GM12878 (cell line): ENCODE results near the gene PRDM12. TPM values are rescaled to one million over a fixed set of nuclear protein-coding genes. Genes with fewer than 3 reads are reported as not detected.

ENCODE experiments used
- ATAC-seq: fragments of 200-7000 bp; cut with Tn5 transposase; 3 replicates; pipeline ENCODE4 v1.9.1; 2020; ENCODE audit warnings: mild to moderate bottlenecking, moderate library complexity
- BruUV-seq: library from RNA; stranded (reverse); fragments of 400-500 nt; replicated peaks from 2 replicates; lab custom pipeline; 2021; lab: Mats Ljungman, UMichigan
- CTCF ChIA-PET: fragments of 300-600 bp; sonication (Branson Sonifier 250); formaldehyde crosslinking; extraction: SDS; loops from one replicate; lab custom pipeline; 2021; ENCODE audit warnings: inconsistent platforms; lab: Yijun Ruan, JAX
- POLR2A ChIA-PET: fragments of 350-600 bp; formaldehyde crosslinking; extraction: SDS; loops from one replicate; lab custom pipeline; 2021; ENCODE audit warnings: inconsistent platforms; lab: Charles Lee
- RAD21 ChIA-PET: fragments of 300-600 bp; sonication (Branson Sonifier 250); formaldehyde crosslinking; loops from one replicate; lab custom pipeline; 2023; ENCODE audit warnings: antibody characterized with exemption; ENCODE audit not compliant: unreplicated experiment; lab: Charles Lee
- SMC1A ChIA-PET: fragments of 300-600 bp; sonication (Branson Sonifier 250); formaldehyde crosslinking; loops from one replicate; lab custom pipeline; 2023; ENCODE audit not compliant: unreplicated experiment, uncharacterized antibody; lab: Charles Lee
- DNase-seq: peaks from one replicate; pipeline ENCODE4 v3.0.0-alpha.2; 2011; ENCODE audit warnings: low read depth, low spot score
- FAIRE-seq: peaks from 3 replicates; lab custom pipeline; 2011; peaks lifted over from hg19 to GRCh38; lab: Jason Lieb, UNC
- H2AFZ ChIP-seq: 2 replicates; pipeline ENCODE4 v1.6.0; 2011; ENCODE audit warnings: low read depth, low read length, control low read depth; ENCODE audit not compliant: control insufficient read depth
- H3K27ac ChIP-seq: 2 replicates; pipeline ENCODE4 v1.5.1; 2011; ENCODE audit warnings: control low read depth; ENCODE audit not compliant: control insufficient read depth, insufficient read depth
- H3K27me3 ChIP-seq, 2 experiments: replicated peaks in 1 of 2; 2 replicates each; pipeline versions ENCODE4 v1.6.0 to v1.6.1; 2011; ENCODE audit warnings: low read length in 1 of 2; ENCODE audit not compliant: control insufficient read depth in 2 of 2, insufficient read depth in 2 of 2
- H3K36me3 ChIP-seq, 2 experiments: 2 replicates each; pipeline ENCODE4 v1.5.1; 2011; ENCODE audit warnings: low read length in 1 of 2; ENCODE audit not compliant: control insufficient read depth in 2 of 2, insufficient read depth in 2 of 2
- H3K4me1 ChIP-seq: 2 replicates; pipeline ENCODE4 v1.6.1; 2011; ENCODE audit warnings: mild to moderate bottlenecking, low read length, moderate library complexity, mixed read lengths; ENCODE audit not compliant: control insufficient read depth, insufficient read depth
- H3K4me2 ChIP-seq: 2 replicates; pipeline ENCODE4 v1.6.0; 2011; ENCODE audit warnings: control low read depth; ENCODE audit not compliant: control insufficient read depth, insufficient read depth
- H3K4me3 ChIP-seq: fragments of 200-600 bp; sonication (generic); 2 replicates; pipeline ENCODE4 v1.5.1; 2016
- H3K79me2 ChIP-seq: 2 replicates; pipeline ENCODE4 v1.6.0; 2011; ENCODE audit warnings: low read length; ENCODE audit not compliant: control insufficient read depth, insufficient read depth
- H3K9ac ChIP-seq: 2 replicates; pipeline ENCODE4 v1.8.0; 2011; ENCODE audit warnings: low read length, control low read depth, mixed read lengths; ENCODE audit not compliant: control insufficient read depth, insufficient read depth
- H3K9me3 ChIP-seq: replicated peaks from 3 replicates; pipeline ENCODE4 v1.5.1; 2011; ENCODE audit warnings: mild to moderate bottlenecking, low read length; ENCODE audit not compliant: control insufficient read depth, insufficient read depth
- H4K20me1 ChIP-seq: 2 replicates; pipeline ENCODE4 v1.6.0; 2011; ENCODE audit not compliant: control insufficient read depth, insufficient read depth
- EZH2 ChIP-seq: IDR thresholded peaks from 2 replicates; pipeline ENCODE4 v1.6.1; 2012; ENCODE audit warnings: low read depth, mild to moderate bottlenecking, control low read depth, inconsistent platforms, low read length, borderline replicate concordance; ENCODE audit not compliant: control insufficient read depth
- IKZF2 ChIP-seq, 2 experiments: fragments of 450-650 bp; IDR thresholded peaks; 2 replicates each; pipeline ENCODE4 v1.6.1; 2017; ENCODE audit warnings: mild to moderate bottlenecking in 2 of 2, moderate library complexity in 2 of 2
- MEF2A ChIP-seq: IDR thresholded peaks from 2 replicates; pipeline ENCODE4 v1.6.1; 2011; ENCODE audit warnings: low read depth, mild to moderate bottlenecking, low read length, moderate library complexity; ENCODE audit not compliant: insufficient read depth
- NFYB ChIP-seq: IDR thresholded peaks from 2 replicates; pipeline ENCODE4 v1.6.1; 2011; ENCODE audit warnings: low read depth, mild to moderate bottlenecking, low read length, improper control_type of control experiment, moderate library complexity; ENCODE audit not compliant: insufficient read depth
- RCOR1 ChIP-seq: conservative IDR thresholded peaks from 2 replicates; pipeline ENCODE4 v1.6.1; 2012; ENCODE audit warnings: low read depth, low read length, improper control_type of control experiment
- RFX5 ChIP-seq: IDR thresholded peaks from 2 replicates; pipeline ENCODE4 v1.6.1; 2011; ENCODE audit warnings: low read depth, low read length, improper control_type of control experiment
- SP1 ChIP-seq: IDR thresholded peaks from one replicate; pipeline ENCODE4 v1.6.1; 2011; ENCODE audit warnings: low read depth, low read length
- STAT1 ChIP-seq: fragments of 450-650 bp; conservative IDR thresholded peaks from 2 replicates; pipeline ENCODE4 v1.6.1; 2014; ENCODE audit warnings: antibody characterized with exemption, mild to moderate bottlenecking
- TBL1XR1 ChIP-seq: IDR thresholded peaks from 2 replicates; pipeline ENCODE4 v1.6.1; 2012; ENCODE audit warnings: low read depth, low read length, improper control_type of control experiment
- TCF12 ChIP-seq: IDR thresholded peaks from 2 replicates; pipeline ENCODE4 v1.6.1; 2011; ENCODE audit warnings: low read depth, mild to moderate bottlenecking, low read length
- TCF3 ChIP-seq: IDR thresholded peaks from 2 replicates; pipeline ENCODE4 v1.6.1; 2012; ENCODE audit warnings: low read depth, mild to moderate bottlenecking, low read length, borderline replicate concordance; ENCODE audit not compliant: insufficient read depth
- ZNF384 ChIP-seq: IDR thresholded peaks from 2 replicates; pipeline ENCODE4 v1.6.1; 2012; ENCODE audit warnings: low read depth, mild to moderate bottlenecking, low read length, improper control_type of control experiment, borderline replicate concordance
- ZSCAN29 ChIP-seq: fragments of 450-650 bp; IDR thresholded peaks from 2 replicates; pipeline ENCODE4 v1.6.1; 2017; ENCODE audit warnings: mild to moderate bottlenecking, moderate library complexity
- WGBS: methylation state at CpG from one replicate; pipeline ENCODE4 v1.1.6; 2016; ENCODE audit warnings: low lambda C conversion rate; ENCODE audit not compliant: insufficient replicate concordance, insufficient coverage; ENCODE audit errors: missing lambda C conversion rate; 5-methylcytosine and 5-hydroxymethylcytosine counted together
- in situ Hi-C: fragments of 300-500 bp; cut with MboI; formaldehyde crosslinking; loops from 9 replicates; pipeline ENCODE4 v1.14.3; 2018; ENCODE audit warnings: mixed read lengths
- intact Hi-C: fragments of 100-400 bp; cut with micrococcal nuclease; formaldehyde crosslinking; loops from one replicate; pipeline ENCODE4 v1.14.2; 2022; ENCODE audit not compliant: unreplicated experiment
- polyA plus RNA-seq, 11 experiments: library from polyadenylated mRNA; depleted of rRNA in 4 of 11; unstranded in 6 of 11; stranded (reverse) in 5 of 11; fragments of >200 nt; fragmentation: Nextera tagmentation in 4 of 11; fragmentation: Illumina TruSeq in 1 of 11; extraction: Ambion mirVana in 4 of 11; extraction: Trizol in 1 of 11; gene quantifications; 1 replicate in 1 of 11; 2 replicates in 10 of 11; pipeline versions ENCODE4 v1.2.1 to v1.2.3, GENCODE V29; 2011 to 2016; ENCODE audit warnings: inconsistent platforms in 2 of 11, missing spikeins in 2 of 11, low read depth in 1 of 11
- total RNA-seq, 4 experiments: library from RNA; depleted of rRNA in 3 of 4; stranded (reverse); fragments of >200 nt in 3 of 4; fragmentation: Illumina TruSeq in 1 of 4; extraction: Trizol in 1 of 4; gene quantifications; 2 replicates each; pipeline versions ENCODE4 v1.2.1 to v1.2.3, GENCODE V29; 2013 to 2021

Gene PRDM12
- total and polyA plus RNA-seq, 10 of the 15 experiments (the other 5 are each of a cell fraction or from before 2014, with no cell fraction given) = not detected

DNA sequence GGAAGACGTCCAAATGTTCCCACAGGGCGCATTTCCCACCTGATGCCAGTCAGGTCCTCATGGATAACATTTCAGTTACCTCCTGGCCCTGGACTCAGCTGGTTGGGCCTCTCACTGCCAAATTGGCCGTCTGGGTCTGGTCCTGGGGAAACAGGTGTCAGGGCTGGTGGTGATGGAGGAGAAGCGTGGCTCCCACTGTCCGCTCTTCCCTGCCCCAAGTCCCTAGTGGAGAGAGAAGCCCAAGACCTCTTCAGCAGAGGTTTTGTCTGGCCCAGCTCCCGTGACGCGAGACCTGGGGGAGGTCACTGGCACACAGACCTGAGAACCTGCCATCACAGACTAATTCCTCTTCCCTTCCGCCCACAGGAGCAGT, 27.8 kb upstream of the PRDM12 start:
- no peaks in the 10 kb centered on the region for H3K79me2 ChIP-seq
- no TSS peak for BruUV-seq
- FAIRE-seq (no peak), DNase-seq (no peak), ATAC-seq (no peak)
- no peaks in the 10 kb centered on the region for H3K4me1 ChIP-seq
- ChIA-PET RAD21 (no interaction called here), SMC1A (no interaction called here), CTCF (interaction anchor here (0.7 kb wide), 1 partner anchor 273 kb away, joined by 3 read pairs; no protein-coding TSS in a partner anchor), POLR2A (no interaction called here)
- WGBS = 73% methylated on average over 9 of the region's 9 CpGs
- no peaks in the 10 kb centered on the region for H3K9me3 ChIP-seq
- no peak overlapping the region for H2AFZ ChIP-seq
- no peak overlapping the region for H3K4me3 ChIP-seq
- peaks cover 3 to 28% of the 10 kb centered on the region in 2 experiments for H3K36me3 ChIP-seq
- in situ Hi-C loops = no loop called here
- H3K4me2 ChIP-seq = no peak overlapping the region
- H3K27ac ChIP-seq = no peak overlapping the region
- H3K9ac ChIP-seq = no peak overlapping the region
- intact Hi-C loops = no loop called here
- TF ChIP-seq TBL1XR1 (no peak), ZNF384 (no peak), ZSCAN29 (no peak), EZH2 (no peak), STAT1 (no peak), TCF3 (no peak), IKZF2 (IDR thresholded peaks at IDR 0.05) (no peak), TCF12 (no peak), NFYB (no peak), RFX5 (no peak), MEF2A (no peak), SP1 (no peak), RCOR1 (no peak)
- no peaks in the 10 kb centered on the region for H3K27me3 ChIP-seq
- H4K20me1 ChIP-seq = no peaks in the 10 kb centered on the region
